ENCODE results near the gene CUBN.
A peak's percentile ranks its signal among the peaks of the same experiment; 100 is the strongest.
"Not testable (repeated sequence)": the region's sequence is repeated elsewhere in the genome, so short reads cannot be mapped to it uniquely, and the experiment has no call there.

The CUBN gene

DNA sequence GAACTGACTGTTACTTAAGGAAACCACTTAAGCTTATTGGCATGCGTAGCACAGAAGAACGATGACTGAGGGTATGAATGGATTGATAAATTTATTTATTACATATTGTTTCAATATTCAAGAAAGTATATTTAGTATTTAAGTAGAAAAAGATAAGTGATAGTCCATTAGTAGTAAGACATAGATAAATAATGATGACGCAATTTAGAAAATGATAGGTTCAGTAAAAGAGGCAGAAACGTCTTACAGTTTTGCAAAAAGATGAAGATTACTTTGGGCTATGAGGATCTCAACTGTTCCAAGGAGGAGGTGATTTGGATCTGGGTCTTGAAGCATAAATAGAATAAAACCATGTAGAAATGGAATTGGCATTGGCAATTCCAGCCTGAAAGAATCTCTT, 275.8 kb downstream of the CUBN start:
- no peak for DNase-seq

DNA sequence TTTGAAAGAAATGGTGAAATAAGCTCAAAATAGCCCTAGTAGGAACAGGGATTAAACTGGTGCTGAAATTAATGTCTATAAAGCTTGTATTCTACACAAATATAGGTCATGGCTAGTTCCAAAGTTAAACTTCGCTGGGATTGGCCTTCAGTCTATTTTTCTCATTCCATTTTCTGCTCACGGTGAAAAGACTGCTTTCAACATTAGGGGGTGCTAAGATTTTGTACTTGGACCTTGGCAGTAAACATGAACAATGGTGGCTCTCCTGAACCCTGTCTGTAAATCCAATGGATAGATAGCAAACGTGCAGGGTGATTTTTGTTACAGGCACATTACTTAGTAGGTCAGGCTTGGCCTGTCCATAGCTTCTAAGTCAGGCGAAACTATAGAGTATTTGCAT, 276.4 kb downstream of the CUBN start:
- peak; percentile 10 for DNase-seq

DNA sequence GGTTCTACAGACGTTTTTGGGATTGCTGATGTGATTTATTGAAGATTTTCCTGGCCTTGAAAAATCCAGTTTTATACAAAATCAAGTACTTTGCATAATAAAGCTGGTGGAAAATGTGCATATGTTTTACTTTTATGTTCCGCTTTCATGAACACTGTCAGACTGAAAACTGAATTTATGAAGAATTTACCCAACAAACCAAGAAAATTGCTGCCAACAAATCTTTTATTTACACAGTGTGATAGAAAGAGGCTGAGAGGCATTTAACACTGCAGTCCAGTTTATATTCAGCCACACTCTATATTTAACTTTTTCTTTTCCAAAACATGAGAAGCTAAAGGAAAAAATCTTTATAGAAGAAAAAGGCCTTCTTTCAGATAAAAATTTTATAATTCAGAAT, 277.0 kb downstream of the CUBN start:
- no peak for DNase-seq

DNA sequence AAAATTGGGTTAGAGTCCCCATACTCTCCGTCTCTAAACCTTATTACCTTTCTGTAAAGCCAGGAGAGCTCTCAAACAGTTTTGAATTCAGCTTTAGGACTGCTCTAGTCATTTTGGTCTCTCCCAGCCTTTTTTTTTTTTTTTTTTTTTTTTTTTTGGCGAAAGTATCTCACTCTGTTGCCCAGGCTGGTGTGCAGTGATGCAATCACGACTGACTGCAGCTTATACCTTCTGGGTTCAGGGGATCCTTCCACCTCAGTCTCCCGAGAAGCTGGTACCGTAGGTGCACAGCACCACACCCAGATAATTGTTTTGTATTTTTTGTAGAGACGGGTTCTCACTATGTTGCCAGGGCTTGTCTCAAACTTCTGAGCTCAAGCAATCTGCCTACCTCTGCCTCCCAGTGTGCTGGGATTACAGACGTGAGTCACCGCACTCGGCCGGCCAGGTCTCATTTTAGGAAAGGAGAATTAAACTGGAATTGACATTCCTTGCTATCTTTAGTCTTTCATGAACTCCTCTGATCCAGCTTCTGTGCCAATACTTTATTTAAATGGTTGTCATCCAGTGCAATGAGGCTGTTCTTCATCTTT, 281.0 kb downstream of the CUBN start:
- no peak for DNase-seq

- no peak for DNase-seq
Measured at GRCh38 chr10:16847644-16848043, 282.0 kb downstream of the CUBN start.

GRCh38 chr10:16845248-16845647, 284.4 kb downstream of the CUBN start:
- DNase-seq = no peak

GRCh38 chr10:16843252-16843870, 286.2 kb downstream of the CUBN start:
- peak; percentile 79 for DNase-seq

DNA sequence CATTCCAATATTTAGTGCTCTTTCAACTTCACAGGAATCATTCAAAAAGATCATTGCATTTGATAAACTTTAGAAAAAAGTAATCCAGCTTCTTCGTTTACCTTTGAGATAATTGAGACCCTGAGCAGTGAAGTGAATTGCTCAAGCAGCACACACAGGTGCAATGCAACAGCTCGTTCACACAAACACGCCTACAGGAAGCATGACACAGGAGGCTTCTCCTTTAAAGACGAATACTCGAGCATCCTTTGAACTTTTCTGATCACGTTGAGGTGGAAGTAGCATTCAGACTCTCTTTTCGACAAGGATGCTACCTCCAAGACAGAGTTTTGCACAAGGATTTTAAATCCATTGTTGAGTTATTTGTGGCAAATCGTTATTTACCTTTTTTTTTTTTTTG, 294.4 kb downstream of the CUBN start:
- peak; percentile 52 for DNase-seq

GRCh38 chr10:16832351-16833080, 297.1 kb downstream of the CUBN start:
- DNase-seq = no peak

- DNase-seq = no peak
Measured at GRCh38 chr10:16828701-16829175, 300.9 kb downstream of the CUBN start.

- DNase-seq = peak; percentile 80
Measured at GRCh38 chr10:16828114-16828568, 301.5 kb downstream of the CUBN start.

- DNase-seq = not testable (repeated sequence)
Measured at GRCh38 chr10:16827474-16827873, 302.1 kb downstream of the CUBN start.

- no peak for DNase-seq
Measured at GRCh38 chr10:16822726-16823360, 306.8 kb downstream of the CUBN start.

DNA sequence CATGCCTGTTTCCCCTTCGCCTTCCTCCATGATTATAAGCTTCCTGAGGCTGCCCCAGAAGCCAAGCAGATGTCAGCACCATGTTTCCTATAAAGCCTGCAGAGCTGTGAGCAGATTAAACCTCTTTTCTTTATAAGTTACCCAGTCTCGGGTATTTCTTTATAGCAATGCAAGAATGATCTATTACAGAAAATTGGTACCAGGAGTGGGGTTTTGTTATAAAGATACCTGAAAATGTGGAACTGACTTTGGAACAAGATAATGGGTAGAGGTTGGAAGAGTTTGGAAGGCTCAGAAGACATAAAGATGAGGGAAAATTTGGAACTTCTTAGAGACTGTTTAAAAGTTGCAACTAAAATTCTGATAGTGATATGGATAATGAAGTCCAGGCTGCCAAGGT, 307.6 kb downstream of the CUBN start:
- DNase-seq = no peak

DNA sequence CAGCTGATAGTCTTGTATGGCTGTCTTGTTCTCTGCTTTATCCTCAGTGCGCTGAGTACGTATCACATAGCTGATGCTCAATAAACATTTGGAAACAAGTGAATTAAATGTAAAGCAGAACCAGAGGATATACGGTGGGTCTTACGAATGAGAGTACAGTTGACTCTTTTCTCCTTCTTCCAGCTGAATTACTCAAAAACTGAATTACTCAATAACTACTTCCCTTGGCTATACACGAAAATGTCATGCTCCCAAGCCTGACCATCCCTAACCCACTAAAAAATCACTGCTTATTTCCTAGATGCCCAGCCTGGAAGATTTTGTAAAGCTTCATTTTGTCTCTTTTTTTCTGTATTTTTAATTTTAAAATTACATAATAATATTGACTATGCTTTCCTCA, 309.2 kb downstream of the CUBN start:
- no peak for DNase-seq

DNA sequence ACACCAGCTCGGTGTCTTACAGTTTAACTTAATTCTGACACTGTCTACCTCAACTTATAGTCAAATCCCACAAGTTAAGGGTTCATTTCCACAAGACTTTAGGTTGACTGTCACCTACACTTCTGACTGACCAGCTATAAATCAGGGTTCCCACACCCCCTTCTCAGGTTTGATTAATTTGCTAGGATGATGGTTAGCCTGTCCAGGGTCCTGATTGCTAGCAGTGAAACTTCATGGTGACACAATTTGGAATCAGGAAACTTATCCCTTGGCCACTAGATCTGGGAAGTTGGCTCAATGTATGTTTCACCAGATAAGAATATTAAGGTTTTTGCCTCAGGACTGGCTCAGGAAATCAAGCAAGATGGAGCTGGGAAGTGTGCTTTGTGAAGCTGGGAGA, 309.6 kb downstream of the CUBN start:
- no peak for DNase-seq

- no peak for DNase-seq
Measured at GRCh38 chr10:16819436-16819835, 310.2 kb downstream of the CUBN start.

DNA sequence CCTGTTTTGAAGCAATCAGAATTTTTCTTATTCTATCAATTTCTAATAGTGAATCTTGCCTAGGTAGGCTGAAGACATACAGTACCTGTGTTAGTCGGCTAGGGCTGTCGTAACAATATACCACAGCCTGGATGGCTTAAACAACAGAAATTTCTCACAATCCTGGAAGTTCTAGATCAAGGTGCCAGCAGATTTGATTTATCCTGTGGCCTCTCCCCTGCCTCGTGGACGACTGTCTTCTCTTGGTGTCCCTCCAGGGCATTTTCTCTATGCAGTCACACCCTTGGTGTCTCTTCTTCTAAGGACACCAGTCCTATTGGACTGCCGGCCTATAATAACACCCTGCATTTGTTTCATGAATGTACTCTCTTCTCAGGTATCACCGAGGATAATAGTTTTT, 310.6 kb downstream of the CUBN start:
- DNase-seq = no peak

- peak; percentile 100 for DNase-seq
Measured at GRCh38 chr10:16817125-16818019, 312.2 kb downstream of the CUBN start, which contains the start of gene RSU1. Gene RSU1 (minus strand): TSS chr10:16817424. CDS start chr10:16817081, 343 bp downstream.

DNA sequence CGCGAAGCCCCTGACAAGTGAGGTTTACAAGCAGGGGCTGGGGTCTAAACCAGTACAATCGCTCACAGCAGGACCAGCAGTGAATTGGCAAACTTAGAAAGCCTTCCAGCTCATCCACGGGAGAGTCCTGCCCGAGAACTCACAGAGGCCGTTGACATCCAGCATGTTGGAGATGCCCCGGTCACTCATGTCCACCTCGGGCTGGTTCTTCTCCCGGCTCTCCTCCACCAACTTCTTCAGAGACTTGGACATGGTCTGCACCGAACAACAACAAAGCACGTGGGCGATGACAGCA, 312.8 kb downstream of the CUBN start:
- no peak for DNase-seq

DNA sequence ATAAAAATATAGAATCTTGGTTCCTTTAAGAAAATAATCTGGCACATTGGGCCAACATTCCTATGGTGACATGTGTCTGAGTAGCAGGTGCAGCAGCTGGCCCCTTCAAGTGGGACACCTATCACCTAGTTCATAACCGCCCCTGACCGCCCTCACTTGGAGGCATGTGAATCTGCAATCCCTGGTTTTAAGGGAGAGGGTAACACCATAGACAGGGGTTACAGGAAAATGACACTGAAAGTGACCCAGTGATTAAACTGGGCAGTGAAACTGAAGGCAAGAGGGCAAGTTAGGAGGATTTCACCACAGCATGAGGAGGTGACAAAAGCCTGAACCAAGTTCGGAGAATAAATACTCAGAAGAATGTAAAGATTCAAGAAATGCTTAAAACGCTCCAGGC, 313.4 kb downstream of the CUBN start:
- no peak for DNase-seq

GRCh38 chr10:16814012-16814411, 315.6 kb downstream of the CUBN start:
- DNase-seq = no peak

GRCh38 chr10:16812676-16813075, 316.9 kb downstream of the CUBN start:
- no peak for DNase-seq
